Measurements from ENCODE around the gene ACTR6. TPM values are rescaled to one million over a fixed set of nuclear protein-coding genes. Genes with fewer than 3 reads are reported as not detected.

Gene ACTR6
- total and polyA plus RNA-seq, 10 donors, result 15.0 to 32.4 (median 22.6) TPM

- Histone ChIP-seq H3K27ac (no peak overlapping the region), H3K4me1 (peaks cover 0 to 5% (median 4%) of the 10 kb centered on the region in 6 donors), H3K27me3 (replicated peaks in 1 of 7) (no peaks in the 10 kb centered on the region), H3K9me3 (no peaks in the 10 kb centered on the region), H3K36me3 (no peaks in the 10 kb centered on the region), H3K4me3 (peak overlapping the region in 1 of 8 donors; percentile 0)
- 57 to 68% (median 64%) methylated on average over 11 to 15 of the region's 15 CpGs for WGBS, 5 donors
- intact Hi-C loops (cut with DNase I; ENCODE audit: low total_unique reads), result no loop called here
- peak in 1 of 3 donors; percentile 30 for TF ChIP-seq POLR2AphosphoS5 (IDR thresholded peaks at IDR 0.05)
- peak; percentile 59 to 92 (median 84) for TF ChIP-seq CTCF (IDR thresholded peaks at IDR 0.05 in 8 of 11, conservative IDR thresholded peaks at IDR 0.05 in 3 of 11)
- no peak for TF ChIP-seq POLR2A (IDR thresholded peaks at IDR 0.05)
- DNase-seq, result peak; percentile 92
These were observed 46.0 kb upstream of the ACTR6 start for GRCh38 chr12:100154474-100155247.

- Histone ChIP-seq H3K9me3 (no peaks in the 10 kb centered on the region), H3K27me3 (replicated peaks in 1 of 7) (no peaks in the 10 kb centered on the region), H3K36me3 (no peaks in the 10 kb centered on the region), H3K4me3 (no peak overlapping the region), H3K27ac (no peak overlapping the region), H3K4me1 (peaks cover 0 to 5% (median 4%) of the 10 kb centered on the region in 6 donors)
- TF ChIP-seq CTCF (IDR thresholded peaks at IDR 0.05 in 8 of 11, conservative IDR thresholded peaks at IDR 0.05 in 3 of 11) (no peak), POLR2A (IDR thresholded peaks at IDR 0.05) (no peak), POLR2AphosphoS5 (IDR thresholded peaks at IDR 0.05) (no peak)
- WGBS, 5 donors, result 82 to 91% (median 88%) methylated on average over 10 to 11 of the region's 11 CpGs
- intact Hi-C loops (cut with DNase I; ENCODE audit: low total_unique reads), result no loop called here
- no peak for DNase-seq
These were observed 43.7 kb upstream of the ACTR6 start for GRCh38 chr12:100156731-100157426.

GRCh38 chr12:100157427-100157821, 43.2 kb upstream of the ACTR6 start:
- DNase-seq, result no peak
- Histone ChIP-seq H3K4me1 (peaks cover 0 to 5% (median 4%) of the 10 kb centered on the region in 6 donors), H3K9me3 (no peaks in the 10 kb centered on the region), H3K27ac (no peak overlapping the region), H3K27me3 (replicated peaks in 1 of 7) (no peaks in the 10 kb centered on the region), H3K36me3 (no peaks in the 10 kb centered on the region), H3K4me3 (no peak overlapping the region)
- WGBS, 5 donors, result 89 to 94% (median 92%) methylated on average over 7 to 8 of the region's 8 CpGs
- TF ChIP-seq POLR2A (IDR thresholded peaks at IDR 0.05), result no peak
- no peak for TF ChIP-seq POLR2AphosphoS5 (IDR thresholded peaks at IDR 0.05)
- TF ChIP-seq CTCF (IDR thresholded peaks at IDR 0.05 in 8 of 11, conservative IDR thresholded peaks at IDR 0.05 in 3 of 11), result no peak
- intact Hi-C loops (cut with DNase I; ENCODE audit: low total_unique reads), result no loop called here

- intact Hi-C loops (cut with DNase I; ENCODE audit: low total_unique reads), result no loop called here
- H3K9me3 ChIP-seq, result no peaks in the 10 kb centered on the region
- no peak overlapping the region for H3K27ac ChIP-seq
- H3K4me3 ChIP-seq, result no peak overlapping the region
- TF ChIP-seq POLR2AphosphoS5 (IDR thresholded peaks at IDR 0.05), result no peak
- TF ChIP-seq POLR2A (IDR thresholded peaks at IDR 0.05), result no peak
- TF ChIP-seq CTCF (IDR thresholded peaks at IDR 0.05 in 8 of 11, conservative IDR thresholded peaks at IDR 0.05 in 3 of 11), result no peak
- 87 to 93% (median 91%) methylated on average over 4 of the region's 4 CpGs for WGBS, 5 donors
- DNase-seq, result no peak
- H3K4me1 ChIP-seq, result peaks cover 0 to 8% (median 6%) of the 10 kb centered on the region in 6 donors
- H3K36me3 ChIP-seq, result no peaks in the 10 kb centered on the region
- no peaks in the 10 kb centered on the region for H3K27me3 ChIP-seq (replicated peaks in 1 of 7)
These were observed 42.1 kb upstream of the ACTR6 start for GRCh38 chr12:100158535-100158934.
